PC-9 (cell line): ENCODE measurements around the gene RLN1.

Experiments
- CTCF ChIP-seq: fragments of 200-600 bp; sonication (generic); conservative IDR thresholded peaks from 2 replicates; pipeline ENCODE4 v1.6.1; 2017; ENCODE audit warnings: mixed run types, antibody characterized with exemption, mild to moderate bottlenecking, moderate library complexity
- EZH2 ChIP-seq: fragments of 200-600 bp; sonication (generic); IDR thresholded peaks from 2 replicates; pipeline ENCODE4 v1.8.0; 2017; ENCODE audit warnings: antibody characterized with exemption, low read depth

- TF ChIP-seq EZH2 (no peak), CTCF (no peak)
These were observed 33.9 kb downstream of the RLN1 start for GRCh38 chr9:5305741-5306140.
